SK-N-SH (cell line): ENCODE results near the gene SLC66A2. TPM values are rescaled to one million over a fixed set of nuclear protein-coding genes. Genes with fewer than 3 reads are reported as not detected.

Experiments used
- CTCF ChIA-PET: fragments of 300-600, 350-600 bp; formaldehyde crosslinking; extraction: SDS; loops from one replicate; lab custom pipeline; 2021; lab: Yijun Ruan, JAX
- POLR2A ChIA-PET: fragments of 350-600 bp; sonication (Branson Sonifier 250); formaldehyde crosslinking; extraction: SDS; loops from one replicate; lab custom pipeline; 2020; ENCODE audit warnings: antibody characterized with exemption, inconsistent platforms; lab: Yijun Ruan, JAX
- DNase-seq: peaks from one replicate; pipeline ENCODE4 v3.0.0; 2012
- H2AFZ ChIP-seq: fragments of 200-600 bp; sonication (generic); 2 replicates; pipeline ENCODE4 v1.8.1; 2016; ENCODE audit warnings: antibody characterized with exemption, mild to moderate bottlenecking, low read depth
- H3F3A ChIP-seq: fragments of 200-600 bp; sonication (generic); replicated peaks from 2 replicates; pipeline ENCODE3; 2016; ENCODE audit warnings: antibody characterized with exemption, mild to moderate bottlenecking; ENCODE audit not compliant: insufficient read depth
- H3K27ac ChIP-seq, 2 experiments: fragments of 200-500 bp in 1 of 2; fragments of 200-600 bp in 1 of 2; sonication (Bioruptor generic) in 1 of 2; sonication (generic), shearing (Covaris generic) in 1 of 2; 2 replicates each; pipeline versions ENCODE4 v1.5.1 to v1.6.1; 2014 to 2016; ENCODE audit warnings: low read depth in 2 of 2, inconsistent platforms in 1 of 2, low read length in 1 of 2, mild to moderate bottlenecking in 1 of 2, mixed read lengths in 1 of 2
- H3K27me3 ChIP-seq: fragments of 200-600 bp; sonication (generic), shearing (Covaris generic); 2 replicates; pipeline ENCODE4 v1.6.1; 2016; ENCODE audit warnings: mixed run types; ENCODE audit not compliant: insufficient read depth
- H3K36me3 ChIP-seq, 2 experiments: fragments of 200-500 bp in 1 of 2; fragments of 200-600 bp in 1 of 2; sonication (Bioruptor generic) in 1 of 2; sonication (generic) in 1 of 2; replicated peaks in 1 of 2; 2 replicates each; pipeline versions ENCODE3 to v1.5.1; 2014 to 2016; ENCODE audit warnings: low read length in 1 of 2, mild to moderate bottlenecking in 1 of 2; ENCODE audit not compliant: insufficient read depth in 2 of 2, control insufficient read depth in 1 of 2
- H3K4me1 ChIP-seq, 2 experiments: fragments of 200-500 bp in 1 of 2; fragments of 200-600 bp in 1 of 2; sonication (Bioruptor generic) in 1 of 2; sonication (generic), shearing (Covaris generic) in 1 of 2; 2 replicates each; pipeline versions ENCODE4 v1.5.1 to v1.6.1; 2014 to 2016; ENCODE audit warnings: low read depth in 1 of 2, low read length in 1 of 2, mixed run types in 1 of 2; ENCODE audit not compliant: insufficient read depth in 2 of 2, control insufficient read depth in 1 of 2
- H3K4me2 ChIP-seq: fragments of 200-600 bp; sonication (generic), shearing (Covaris generic); 2 replicates; pipeline ENCODE4 v1.6.1; 2017; ENCODE audit warnings: mixed run types
- H3K4me3 ChIP-seq, 2 experiments: fragments of 200-500 bp in 1 of 2; fragments of 200-600 bp in 1 of 2; sonication (Bioruptor generic) in 1 of 2; sonication (generic), shearing (Covaris generic) in 1 of 2; 2 replicates each; pipeline versions ENCODE4 v1.5.1 to v1.8.1; 2014 to 2016; ENCODE audit warnings: low read depth in 2 of 2, inconsistent platforms in 1 of 2, low read length in 1 of 2, mild to moderate bottlenecking in 1 of 2, mixed read lengths in 1 of 2, moderate library complexity in 1 of 2
- H3K79me2 ChIP-seq: fragments of 200-600 bp; sonication (generic); 2 replicates; pipeline ENCODE4 v1.8.1; 2017; ENCODE audit warnings: mild to moderate bottlenecking; ENCODE audit not compliant: insufficient read depth
- H3K9ac ChIP-seq: fragments of 200-600 bp; sonication (generic); 2 replicates; pipeline ENCODE4 v1.6.1; 2017; ENCODE audit warnings: mixed run types
- H3K9me2 ChIP-seq: fragments of 200-600 bp; sonication (generic); 2 replicates; pipeline ENCODE4 v1.6.1; 2017; ENCODE audit warnings: mixed run types
- H3K9me3 ChIP-seq: fragments of 200-600 bp; sonication (generic); 2 replicates; pipeline ENCODE4 v1.6.1; 2017; ENCODE audit warnings: mixed run types, mild to moderate bottlenecking, moderate library complexity
- H4K20me1 ChIP-seq: fragments of 200-600 bp; sonication (generic); 2 replicates; pipeline ENCODE4 v1.6.1; 2017; ENCODE audit warnings: mild to moderate bottlenecking, mixed run types; ENCODE audit not compliant: insufficient read depth
- EP300 ChIP-seq, 2 experiments: IDR thresholded peaks; 2 replicates each; pipeline versions ENCODE4 v1.4.0 to v1.6.1; 2012; ENCODE audit warnings: borderline replicate concordance in 1 of 2, low read depth in 1 of 2, low read length in 1 of 2
- FOSL2 ChIP-seq: IDR thresholded peaks from 2 replicates; pipeline ENCODE4 v1.4.0; 2012; ENCODE audit warnings: low read depth, mild to moderate bottlenecking, moderate library complexity, borderline replicate concordance
- GABPA ChIP-seq: IDR thresholded peaks from 2 replicates; pipeline ENCODE4 v1.4.0; 2012; ENCODE audit warnings: low read depth, mild to moderate bottlenecking
- IRF3 ChIP-seq: fragments of 150-350 bp; IDR thresholded peaks from 2 replicates; pipeline ENCODE4 v1.6.1; 2016; ENCODE audit warnings: mild to moderate bottlenecking, low read depth, low read length
- JUND ChIP-seq: IDR thresholded peaks from 2 replicates; pipeline ENCODE4 v1.4.0; 2012
- MAX ChIP-seq: IDR thresholded peaks from 2 replicates; pipeline ENCODE4 v1.4.0; 2012; ENCODE audit warnings: low read depth
- MXI1 ChIP-seq: IDR thresholded peaks from 2 replicates; pipeline ENCODE4 v1.6.1; 2012; ENCODE audit warnings: mild to moderate bottlenecking, low read depth, low read length, improper control_type of control experiment
- NRF1 ChIP-seq: IDR thresholded peaks from 2 replicates; pipeline ENCODE4 v1.6.1; 2012; ENCODE audit warnings: low read depth, mild to moderate bottlenecking, low read length
- POLR2AphosphoS5 ChIP-seq: IDR thresholded peaks from 2 replicates; pipeline ENCODE4 v1.6.1; 2012; ENCODE audit warnings: low read depth, low read length
- RCOR1 ChIP-seq: fragments of 150-350 bp; IDR thresholded peaks from 2 replicates; pipeline ENCODE4 v1.6.1; 2017; ENCODE audit warnings: antibody characterized with exemption, low read length
- REST ChIP-seq: IDR thresholded peaks from 2 replicates; pipeline ENCODE4 v1.6.1; 2012; ENCODE audit warnings: mild to moderate bottlenecking, low read depth, low read length, moderate library complexity
- TAF1 ChIP-seq: IDR thresholded peaks from 2 replicates; pipeline ENCODE4 v1.6.1; 2012; ENCODE audit warnings: low read depth, mild to moderate bottlenecking, low read length, moderate library complexity, borderline replicate concordance
- TEAD4 ChIP-seq: IDR thresholded peaks from 2 replicates; pipeline ENCODE4 v1.4.0; 2012; ENCODE audit warnings: mild to moderate bottlenecking, borderline replicate concordance; ENCODE audit not compliant: insufficient read depth
- USF1 ChIP-seq: IDR thresholded peaks from 2 replicates; pipeline ENCODE4 v1.4.0; 2012; ENCODE audit warnings: low read depth, borderline replicate concordance
- WGBS: methylation state at CpG from one replicate; pipeline ENCODE4 v1.1.6; 2017; ENCODE audit warnings: low lambda C conversion rate; 5-methylcytosine and 5-hydroxymethylcytosine counted together
- polyA plus RNA-seq, 3 experiments: library from polyadenylated mRNA; depleted of rRNA; stranded (reverse); fragments of >200 nt; gene quantifications; 2 replicates each; pipeline ENCODE4 v1.2.3, GENCODE V29; 2012

Gene SLC66A2
- polyA plus RNA-seq, 1 of the 3 experiments (the other 2 are of a cell fraction), result 14.5 TPM

DNA sequence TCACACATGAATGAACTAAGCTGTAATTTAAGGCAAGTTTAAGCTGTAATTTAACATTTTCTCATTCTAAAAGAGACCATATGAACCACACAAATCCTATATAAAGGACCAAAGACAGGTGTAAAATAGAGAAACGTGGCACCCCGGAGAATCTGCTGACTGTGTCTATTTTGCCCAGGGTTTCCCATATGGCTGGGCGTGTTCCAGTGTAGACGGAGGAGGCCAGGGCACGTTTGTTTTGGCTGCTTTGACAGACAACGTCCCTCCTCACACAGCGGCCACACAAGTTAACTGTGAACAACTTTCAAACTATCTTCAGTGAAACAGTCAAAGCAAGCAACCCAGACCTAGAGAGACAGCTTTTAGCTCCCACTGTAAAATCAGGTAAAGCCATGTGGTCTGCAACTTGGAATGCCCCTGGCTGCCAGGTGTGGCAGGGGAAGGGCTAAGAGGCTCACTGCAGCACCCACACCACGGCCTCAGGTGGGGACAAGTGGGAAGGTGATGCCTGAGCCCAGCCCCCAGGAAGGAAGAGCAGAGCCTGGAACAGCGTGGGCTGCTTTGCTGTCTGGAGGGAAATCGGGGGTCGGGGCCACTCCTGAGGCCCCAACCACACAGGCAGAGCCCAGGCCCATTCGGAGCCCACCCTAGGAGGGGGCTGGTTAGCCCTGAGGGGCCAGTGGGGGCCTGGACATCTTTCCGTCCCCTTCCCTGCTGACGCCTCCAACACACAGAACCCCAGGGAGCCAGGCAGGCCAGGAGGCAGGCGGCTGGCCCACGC, 40.7 kb downstream of the SLC66A2 start:
- CTCF ChIA-PET, result no interaction called here
- POLR2A ChIA-PET, result no interaction called here
- Histone ChIP-seq H4K20me1 (no peaks in the 10 kb centered on the region), H3K27me3 (no peaks in the 10 kb centered on the region), H2AFZ (no peak overlapping the region), H3K4me1 (no peaks in the 10 kb centered on the region), H3K36me3 (peaks cover 0 to 4% of the 10 kb centered on the region in 2 experiments), H3K9ac (no peak overlapping the region), H3K9me2 (no peaks in the 10 kb centered on the region), H3F3A (no peaks in the 10 kb centered on the region), H3K9me3 (no peaks in the 10 kb centered on the region), H3K4me2 (no peak overlapping the region), H3K79me2 (no peaks in the 10 kb centered on the region), H3K4me3 (no peak overlapping the region), H3K27ac (no peak overlapping the region)
- TF ChIP-seq USF1 (no peak), TAF1 (no peak), REST (no peak), TEAD4 (no peak), EP300 (IDR thresholded peaks at IDR 0.05; ENCODE audit: borderline replicate concordance in 1 of 2, low read depth in 1 of 2, low read length in 1 of 2) (no peak), GABPA (no peak), NRF1 (no peak), POLR2AphosphoS5 (no peak), IRF3 (no peak), MAX (no peak), RCOR1 (no peak), MXI1 (no peak), FOSL2 (no peak), JUND (no peak)
- WGBS, result 98% methylated on average over 8 of the region's 16 CpGs
- DNase-seq, result no peak
